Lower leg skin (tissue), 3 donors: ENCODE results near the gene TIMP4.

ENCODE experiments used
- CTCF ChIP-seq, 3 donors: fragments of 450-650 bp; IDR thresholded peaks; one replicate each; pipeline ENCODE4 v1.5.1; 2016; ENCODE audit warnings: antibody characterized with exemption in 3 of 3, mild to moderate bottlenecking in 3 of 3, moderate library complexity in 2 of 3
- POLR2A ChIP-seq, 2 donors: fragments of 450-650 bp; IDR thresholded peaks; one replicate each; pipeline ENCODE4 v1.6.1; 2016 to 2017; ENCODE audit warnings: antibody characterized with exemption in 2 of 2, mild to moderate bottlenecking in 1 of 2, moderate library complexity in 1 of 2

- no peak for TF ChIP-seq CTCF (IDR thresholded peaks at IDR 0.05)
- TF ChIP-seq POLR2A (IDR thresholded peaks at IDR 0.05), result no peak
Measured at GRCh38 chr3:12175137-12175593, 16.5 kb upstream of the TIMP4 start.
